GM23248 (cell line): ENCODE data around the gene LRRFIP1. TPM values are rescaled to one million over a fixed set of nuclear protein-coding genes. Genes with fewer than 3 reads are reported as not detected.

Source experiments
- DNase-seq: peaks from one replicate; pipeline ENCODE4 v3.0.0-alpha.2; 2015
- H2AFZ ChIP-seq: fragments of 200-600 bp; sonication (generic); 2 replicates; pipeline ENCODE4 v1.6.1; 2016; ENCODE audit warnings: antibody characterized with exemption
- H3F3A ChIP-seq: fragments of 200-600 bp; sonication (generic); 2 replicates; pipeline ENCODE4 v1.6.1; 2016; ENCODE audit warnings: mild to moderate bottlenecking, antibody characterized with exemption, mixed run types; ENCODE audit not compliant: insufficient read depth
- H3K27ac ChIP-seq: fragments of 200-600 bp; sonication (generic); 2 replicates; pipeline ENCODE4 v1.5.1; 2016; ENCODE audit warnings: mild to moderate bottlenecking
- H3K27me3 ChIP-seq: fragments of 200-600 bp; sonication (generic); replicated peaks from 2 replicates; pipeline ENCODE4 v1.6.1; 2016; ENCODE audit warnings: mild to moderate bottlenecking; ENCODE audit not compliant: insufficient read depth
- H3K36me3 ChIP-seq: fragments of 200-600 bp; sonication (generic); 2 replicates; pipeline ENCODE4 v1.6.1; 2016; ENCODE audit warnings: low read depth, mild to moderate bottlenecking
- H3K4me1 ChIP-seq: fragments of 200-600 bp; sonication (generic); 2 replicates; pipeline ENCODE4 v1.6.1; 2016; ENCODE audit warnings: mild to moderate bottlenecking; ENCODE audit not compliant: insufficient read depth
- H3K4me2 ChIP-seq: fragments of 200-600 bp; sonication (generic); one replicate; pipeline ENCODE4 v1.6.1; 2016; ENCODE audit warnings: mild to moderate bottlenecking; ENCODE audit not compliant: unreplicated experiment
- H3K4me3 ChIP-seq: fragments of 200-600 bp; sonication (generic); 2 replicates; pipeline ENCODE4 v1.5.1; 2016; ENCODE audit warnings: mild to moderate bottlenecking
- H3K79me2 ChIP-seq: fragments of 200-600 bp; sonication (generic); 2 replicates; pipeline ENCODE4 v1.6.1; 2016; ENCODE audit warnings: mild to moderate bottlenecking; ENCODE audit not compliant: insufficient read depth
- H3K9ac ChIP-seq: fragments of 200-600 bp; sonication (generic); 2 replicates; pipeline ENCODE4 v1.6.1; 2016; ENCODE audit warnings: mild to moderate bottlenecking
- H3K9me2 ChIP-seq: fragments of 200-600 bp; sonication (generic); 2 replicates; pipeline ENCODE4 v1.6.1; 2016; ENCODE audit warnings: mixed run types, mild to moderate bottlenecking, moderate library complexity; ENCODE audit not compliant: insufficient read depth
- H3K9me3 ChIP-seq: fragments of 200-600 bp; sonication (generic); one replicate; pipeline ENCODE4 v1.6.1; 2017; ENCODE audit warnings: low read depth
- H4K20me1 ChIP-seq: fragments of 200-600 bp; sonication (generic); 2 replicates; pipeline ENCODE4 v1.6.0; 2016; ENCODE audit not compliant: insufficient read depth
- EZH2 ChIP-seq: fragments of 200-600 bp; sonication (generic); IDR thresholded peaks from 2 replicates; pipeline ENCODE4 v1.6.1; 2018; ENCODE audit warnings: antibody characterized with exemption, mild to moderate bottlenecking; ENCODE audit not compliant: insufficient read depth, poor library complexity, severe bottlenecking
- EZH2phosphoT487 ChIP-seq: fragments of 200-600 bp; sonication (generic); IDR thresholded peaks from 2 replicates; pipeline ENCODE4 v1.6.1; 2018; ENCODE audit warnings: antibody characterized with exemption, moderate library complexity, mild to moderate bottlenecking, low read depth; ENCODE audit not compliant: insufficient read depth
- WGBS, 2 experiments: methylation state at CpG; one replicate each; pipeline ENCODE4 v1.1.6; 2015 to 2017; ENCODE audit warnings: low lambda C conversion rate in 2 of 2, low coverage in 1 of 2; ENCODE audit errors: missing lambda C conversion rate in 2 of 2; 5-methylcytosine and 5-hydroxymethylcytosine counted together
- in situ Hi-C: fragments of 300-500 bp; cut with MboI; formaldehyde crosslinking; loops from 2 replicates; pipeline ENCODE4 v1.15.0; 2020
- polyA plus RNA-seq: library from polyadenylated mRNA; unstranded; fragments of >200 nt; fragmentation: Nextera tagmentation; extraction: Ambion mirVana; gene quantifications from 2 replicates; pipeline ENCODE4 v1.2.1, GENCODE V29; 2016
- total RNA-seq: library from RNA; depleted of rRNA; stranded (reverse); fragments of >200 nt; shearing (Covaris generic); gene quantifications from 2 replicates; pipeline ENCODE4 v1.2.3, GENCODE V29; 2014

Gene LRRFIP1
- total and polyA plus RNA-seq, 2 experiments from 2014 or later, result 84.4 to 159 TPM

DNA sequence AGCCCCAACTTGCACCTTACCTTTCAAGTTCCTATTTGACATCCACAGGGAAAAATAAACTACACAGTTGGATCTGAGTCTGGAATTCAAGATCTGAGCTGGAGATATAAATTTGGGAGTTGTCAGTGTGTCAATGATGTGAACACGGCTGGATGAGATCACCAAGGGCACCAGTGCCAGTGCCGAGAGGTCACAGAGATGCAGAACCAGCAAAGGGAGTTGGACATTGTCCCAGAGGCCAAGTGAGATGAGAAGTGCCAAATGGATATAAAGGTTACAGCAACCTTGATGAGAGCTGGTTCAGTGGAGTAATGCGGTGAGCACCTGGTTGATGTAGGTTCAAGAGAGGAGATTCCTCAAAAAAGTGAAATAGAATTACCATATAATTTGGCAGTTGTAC lies 24.8 kb downstream of the LRRFIP1 start:
- no peaks in the 10 kb centered on the region for H3K9me2 ChIP-seq
- WGBS, 2 experiments, result 99 to 100% methylated on average over 3 of the region's 3 CpGs
- no peaks in the 10 kb centered on the region for H3K27me3 ChIP-seq
- DNase-seq, result no peak
- no peaks in the 10 kb centered on the region for H3K4me1 ChIP-seq
- H3K4me3 ChIP-seq, result no peak overlapping the region
- H3K79me2 ChIP-seq, result peaks cover 25% of the 10 kb centered on the region
- no peaks in the 10 kb centered on the region for H3F3A ChIP-seq
- TF ChIP-seq EZH2, result no peak
- no peak for TF ChIP-seq EZH2phosphoT487
- in situ Hi-C loops, result no loop called here
- no peaks in the 10 kb centered on the region for H4K20me1 ChIP-seq
- no peak overlapping the region for H2AFZ ChIP-seq
- H3K36me3 ChIP-seq, result 0 out of 2 replicates have a peak, but pooled peaks cover 3% of the 10 kb centered on the region
- H3K9me3 ChIP-seq, result no peaks in the 10 kb centered on the region
- no peak overlapping the region for H3K4me2 ChIP-seq
- no peak overlapping the region for H3K27ac ChIP-seq
- no peak overlapping the region for H3K9ac ChIP-seq

DNA sequence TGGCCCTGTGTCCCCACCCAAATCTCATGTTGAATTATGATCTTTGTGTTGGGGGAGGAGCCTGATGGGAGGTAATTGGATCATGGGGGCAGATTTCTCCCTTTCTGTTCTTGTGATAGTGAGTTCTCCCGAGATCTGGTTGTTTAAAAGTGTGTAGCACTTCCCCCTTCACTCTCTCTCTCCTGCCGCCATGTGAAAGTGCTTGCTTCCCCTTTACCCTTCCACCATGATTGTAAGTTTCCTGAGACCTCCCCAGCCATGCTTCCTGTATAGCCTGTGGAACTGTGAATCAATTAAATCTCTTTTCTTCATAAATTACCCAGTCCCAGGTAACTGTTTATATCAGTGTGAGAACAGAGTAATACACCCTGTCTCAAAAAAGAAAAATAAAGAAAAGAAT lies 25.5 kb downstream of the LRRFIP1 start:
- no peak for DNase-seq
- TF ChIP-seq EZH2phosphoT487, result no peak
- TF ChIP-seq EZH2, result no peak
- Histone ChIP-seq H3K9me3 (no peaks in the 10 kb centered on the region), H3K4me1 (no peaks in the 10 kb centered on the region), H3K79me2 (peaks cover 26% of the 10 kb centered on the region), H3K27me3 (no peaks in the 10 kb centered on the region), H3K27ac (no peak overlapping the region), H3K9ac (no peak overlapping the region), H2AFZ (no peak overlapping the region), H3K36me3 (0 out of 2 replicates have a peak, but pooled peaks cover 3% of the 10 kb centered on the region), H4K20me1 (no peaks in the 10 kb centered on the region), H3K9me2 (no peaks in the 10 kb centered on the region), H3F3A (no peaks in the 10 kb centered on the region), H3K4me3 (no peak overlapping the region), H3K4me2 (no peak overlapping the region)
- 94 to 100% methylated on average over 2 of the region's 2 CpGs for WGBS, 2 experiments
- in situ Hi-C loops, result no loop called here

DNA sequence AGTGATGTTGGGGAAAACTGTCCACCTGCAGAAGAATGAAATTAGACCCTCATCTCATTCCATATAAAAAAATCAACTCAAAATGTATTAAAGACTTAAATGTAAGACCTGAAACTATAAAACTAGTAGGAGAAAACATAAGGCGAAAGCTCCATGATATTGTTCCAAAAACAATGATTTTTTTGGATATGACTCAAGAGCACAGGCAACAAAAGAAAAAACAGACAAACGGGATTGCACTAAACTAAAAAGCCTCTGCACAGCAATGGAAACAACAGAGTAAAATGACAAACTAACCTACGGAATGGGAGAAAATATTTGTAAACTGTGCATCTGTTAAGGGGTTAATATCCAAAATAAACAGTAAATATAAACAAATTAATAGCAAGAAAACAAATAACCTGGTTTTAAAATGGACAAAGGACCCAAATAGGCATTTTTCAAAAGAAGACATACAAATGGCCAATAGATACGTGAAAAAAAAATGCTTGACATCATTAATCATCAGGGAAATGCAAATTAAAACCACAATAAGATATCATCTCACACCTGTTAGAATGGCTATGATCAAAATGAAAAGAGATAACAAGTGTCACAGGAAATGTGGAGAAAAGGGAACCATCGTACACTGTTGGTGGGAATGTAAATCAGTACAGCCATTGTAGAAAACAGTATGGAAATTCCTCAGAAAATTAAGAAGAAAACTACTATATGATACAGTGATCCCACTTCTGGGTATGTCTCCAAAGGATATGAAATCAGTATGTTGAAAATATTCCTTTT lies 26.6 kb downstream of the LRRFIP1 start:
- Histone ChIP-seq H3K27me3 (no peaks in the 10 kb centered on the region), H3K9me2 (no peaks in the 10 kb centered on the region), H3K79me2 (peaks cover 26% of the 10 kb centered on the region), H3K4me3 (no peak overlapping the region), H4K20me1 (no peaks in the 10 kb centered on the region), H3K9ac (no peak overlapping the region), H3K4me1 (no peaks in the 10 kb centered on the region), H2AFZ (no peak overlapping the region), H3K27ac (no peak overlapping the region), H3K36me3 (0 out of 2 replicates have a peak, but pooled peaks cover 3% of the 10 kb centered on the region), H3K9me3 (no peaks in the 10 kb centered on the region), H3K4me2 (no peak overlapping the region), H3F3A (no peaks in the 10 kb centered on the region)
- DNase-seq, result no peak
- TF ChIP-seq EZH2phosphoT487, result no peak
- no peak for TF ChIP-seq EZH2
- 74 to 87% methylated on average over 5 of the region's 5 CpGs for WGBS, 2 experiments
- in situ Hi-C loops, result no loop called here

DNA sequence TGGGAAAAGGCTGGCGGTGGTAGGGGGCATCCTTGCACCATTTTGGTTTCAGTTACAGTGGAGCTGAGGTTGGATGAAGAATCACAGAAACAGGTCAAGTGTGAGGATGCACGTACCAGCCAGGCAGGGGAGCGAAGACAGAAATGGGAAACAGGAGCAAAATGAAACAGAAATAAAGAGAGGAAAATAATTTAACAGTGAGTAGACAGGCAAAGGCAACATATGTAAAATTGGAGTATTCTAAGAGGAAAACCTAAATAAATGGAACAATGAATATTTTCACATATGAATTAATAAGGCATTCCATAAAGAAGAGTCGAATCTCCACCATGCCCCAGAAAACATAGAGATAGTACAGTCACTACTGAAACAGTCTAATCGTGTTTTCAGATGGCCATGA lies 29.7 kb downstream of the LRRFIP1 start:
- 95 to 96% methylated on average over 5 of the region's 5 CpGs for WGBS, 2 experiments
- TF ChIP-seq EZH2 (no peak), EZH2phosphoT487 (no peak)
- Histone ChIP-seq H3K27ac (no peak overlapping the region), H3K79me2 (peaks cover 22% of the 10 kb centered on the region; the same call in 1 of the 2 replicates), H3K4me1 (0 out of 2 replicates have a peak, but pooled peaks cover under 1% of the 10 kb centered on the region), H3K27me3 (no peaks in the 10 kb centered on the region), H3F3A (peaks cover 4% of the 10 kb centered on the region; the same call in 1 of the 2 replicates), H3K9ac (no peak overlapping the region), H3K36me3 (0 out of 2 replicates have a peak, but pooled peaks cover 3% of the 10 kb centered on the region), H3K9me2 (no peaks in the 10 kb centered on the region), H3K4me3 (no peak overlapping the region), H4K20me1 (no peaks in the 10 kb centered on the region), H3K9me3 (no peaks in the 10 kb centered on the region), H3K4me2 (no peak overlapping the region), H2AFZ (no peak overlapping the region)
- in situ Hi-C loops, result no loop called here
- no peak for DNase-seq
